SU-DHL-6 (cell line): ENCODE data around the gene PCDHB14.
"Not testable (repeated sequence)": the region's sequence is repeated elsewhere in the genome, so short reads cannot be mapped to it uniquely, and the experiment has no call there.

Source experiments
- H2AFZ ChIP-seq: fragments of 200-600 bp; sonication (generic); 2 replicates; pipeline ENCODE4 v1.6.1; 2014; ENCODE audit warnings: low read depth, mild to moderate bottlenecking, moderate library complexity, mixed read lengths, antibody characterized with exemption, low read length; ENCODE audit not compliant: severe bottlenecking
- H3F3A ChIP-seq: fragments of 200-600 bp; shearing (Covaris generic); 2 replicates; pipeline ENCODE4 v1.6.0; 2016; ENCODE audit warnings: antibody characterized with exemption, mild to moderate bottlenecking; ENCODE audit not compliant: insufficient read depth
- H3K27ac ChIP-seq: fragments of 200-600 bp; sonication (generic); 2 replicates; pipeline ENCODE4 v1.5.1; 2016; ENCODE audit warnings: low read depth, mild to moderate bottlenecking, low read length, moderate library complexity, mixed read lengths
- H3K27me3 ChIP-seq: fragments of 200-600 bp; sonication (generic), shearing (Covaris generic); 2 replicates; pipeline ENCODE4 v1.6.0; 2014; ENCODE audit warnings: mild to moderate bottlenecking, low read length
- H3K36me3 ChIP-seq: fragments of 200-600 bp; sonication (generic); 2 replicates; pipeline ENCODE4 v1.6.1; 2014; ENCODE audit warnings: mild to moderate bottlenecking, low read length, mixed read lengths
- H3K4me2 ChIP-seq: fragments of 300-600, 200-600 bp; shearing (Covaris generic), sonication (generic); 2 replicates; pipeline ENCODE4 v1.6.0; 2014; ENCODE audit warnings: low read length, low read depth, mild to moderate bottlenecking; ENCODE audit not compliant: poor library complexity, severe bottlenecking
- H3K4me3 ChIP-seq: fragments of 200-600 bp; sonication (generic); 2 replicates; pipeline ENCODE4 v1.5.1; 2014; ENCODE audit warnings: antibody characterized with exemption, low read length, mild to moderate bottlenecking, mixed read lengths; ENCODE audit not compliant: insufficient read depth, poor library complexity, severe bottlenecking
- H3K79me2 ChIP-seq: fragments of 200-600 bp; sonication (generic); 2 replicates; pipeline ENCODE4 v1.6.1; 2014; ENCODE audit warnings: mild to moderate bottlenecking, low read length, moderate library complexity; ENCODE audit not compliant: insufficient read depth
- H3K9ac ChIP-seq: fragments of 200-600 bp; sonication (generic); 2 replicates; pipeline ENCODE4 v1.7.0; 2014; ENCODE audit warnings: mild to moderate bottlenecking, low read length
- H3K9me2 ChIP-seq: fragments of 200-600 bp; sonication (generic); replicated peaks from 2 replicates; pipeline ENCODE4 v1.6.1; 2014; ENCODE audit warnings: low read length; ENCODE audit not compliant: insufficient read depth
- H3K9me3 ChIP-seq: fragments of 200-600 bp; sonication (generic); 2 replicates; pipeline ENCODE4 v1.6.1; 2014; ENCODE audit warnings: low read length, mixed read lengths; ENCODE audit not compliant: insufficient read depth
- H4K20me1 ChIP-seq: fragments of 200-600 bp; sonication (generic); 2 replicates; pipeline ENCODE4 v1.6.1; 2014; ENCODE audit warnings: low read depth, mild to moderate bottlenecking, antibody characterized with exemption, low read length, moderate library complexity, mixed read lengths
- CTCF ChIP-seq: fragments of 200-600 bp; sonication (generic); IDR thresholded peaks from one replicate; pipeline ENCODE4 v1.5.1; 2017; ENCODE audit warnings: antibody characterized with exemption, mild to moderate bottlenecking, low read length, moderate library complexity; ENCODE audit not compliant: insufficient read depth, poor library complexity, severe bottlenecking
- EZH2phosphoT487 ChIP-seq: fragments of 200-600 bp; sonication (generic), shearing (Covaris generic); conservative IDR thresholded peaks from 2 replicates; pipeline ENCODE4 v1.6.1; 2018; ENCODE audit warnings: mild to moderate bottlenecking, antibody characterized with exemption, low read length, moderate library complexity, mixed read lengths

Gene PCDHB14

GRCh38 chr5:141223112-141223783, at the start of gene PCDHB14:
Gene PCDHB14 (plus strand): TSS chr5:141223343. CDS start chr5:141223506, 163 bp downstream.
- no peaks in the 10 kb centered on the region for H3K79me2 ChIP-seq
- no peaks in the 10 kb centered on the region for H3K36me3 ChIP-seq
- no peaks in the 10 kb centered on the region for H3K9me3 ChIP-seq
- peak within 1 kb of the TSS; percentile 94 for H2AFZ ChIP-seq
- H3K9me2 ChIP-seq, result no peaks in the 10 kb centered on the region
- no peak within 1 kb of the TSS for H3K27ac ChIP-seq
- H4K20me1 ChIP-seq, result no peaks in the 10 kb centered on the region
- peak within 1 kb of the TSS; percentile 72 for H3K4me2 ChIP-seq
- no peaks in the 10 kb centered on the region for H3K27me3 ChIP-seq
- no peak for TF ChIP-seq EZH2phosphoT487
- peak; percentile 34 for TF ChIP-seq CTCF
- H3F3A ChIP-seq, result no peaks in the 10 kb centered on the region
- H3K4me3 ChIP-seq, result peak within 1 kb of the TSS; percentile 47
- H3K9ac ChIP-seq, result peak within 1 kb of the TSS; percentile 41

- not testable (repeated sequence) for H3K9me2 ChIP-seq, H3K79me2 ChIP-seq, H3K4me2 ChIP-seq, H3K9me3 ChIP-seq, H3K9ac ChIP-seq, H3K27me3 ChIP-seq, H2AFZ ChIP-seq, H3K27ac ChIP-seq, H3K4me3 ChIP-seq, H4K20me1 ChIP-seq, H3F3A ChIP-seq, H3K36me3 ChIP-seq
Measured at GRCh38 chr5:141174291-141175104, 48.6 kb upstream of the PCDHB14 start.

GRCh38 chr5:141175933-141176332, 47.2 kb upstream of the PCDHB14 start:
- H2AFZ ChIP-seq, result no peak overlapping the region
- no peaks in the 10 kb centered on the region for H3K9me2 ChIP-seq
- H4K20me1 ChIP-seq, result no peaks in the 10 kb centered on the region; the same call in 1 of the 2 replicates
- H3K9ac ChIP-seq, result no peak overlapping the region
- H3K4me2 ChIP-seq, result no peak overlapping the region
- TF ChIP-seq EZH2phosphoT487 (no peak), CTCF (no peak)
- H3K27me3 ChIP-seq, result peaks cover 3% of the 10 kb centered on the region; the same call in 1 of the 2 replicates
- H3K27ac ChIP-seq, result no peak overlapping the region
- no peak overlapping the region for H3K4me3 ChIP-seq
- H3K36me3 ChIP-seq, result no peaks in the 10 kb centered on the region
- no peaks in the 10 kb centered on the region for H3F3A ChIP-seq
- no peaks in the 10 kb centered on the region for H3K9me3 ChIP-seq
- H3K79me2 ChIP-seq, result no peaks in the 10 kb centered on the region

- not testable (repeated sequence) for H3K9me3 ChIP-seq, H3K27ac ChIP-seq, H3K9me2 ChIP-seq, H3K36me3 ChIP-seq, H2AFZ ChIP-seq, H3K4me3 ChIP-seq, H4K20me1 ChIP-seq, H3F3A ChIP-seq, H3K79me2 ChIP-seq, H3K27me3 ChIP-seq, H3K9ac ChIP-seq, H3K4me2 ChIP-seq
Measured at GRCh38 chr5:141177577-141178191, 45.5 kb upstream of the PCDHB14 start, which contains the start of gene PCDHB8. Gene PCDHB8 (plus strand): TSS chr5:141177790. CDS start chr5:141178035, 245 bp downstream.

DNA sequence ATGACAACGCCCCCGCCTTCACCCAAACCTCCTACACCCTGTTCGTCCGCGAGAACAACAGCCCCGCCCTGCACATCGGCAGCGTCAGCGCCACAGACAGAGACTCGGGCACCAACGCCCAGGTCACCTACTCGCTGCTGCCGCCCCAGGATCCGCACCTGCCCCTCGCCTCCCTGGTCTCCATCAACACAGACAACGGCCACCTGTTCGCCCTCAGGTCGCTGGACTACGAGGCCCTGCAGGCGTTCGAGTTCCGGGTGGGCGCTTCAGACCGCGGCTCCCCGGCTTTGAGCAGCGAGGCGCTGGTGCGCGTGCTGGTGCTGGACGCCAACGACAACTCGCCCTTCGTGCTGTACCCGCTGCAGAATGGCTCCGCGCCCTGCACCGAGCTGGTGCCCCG, 43.8 kb upstream of the PCDHB14 start:
- H3K4me3 ChIP-seq, H3F3A ChIP-seq, H3K4me2 ChIP-seq, H3K9me2 ChIP-seq, H3K27me3 ChIP-seq, H3K9ac ChIP-seq, H3K27ac ChIP-seq, H3K9me3 ChIP-seq, H3K79me2 ChIP-seq, H2AFZ ChIP-seq, H4K20me1 ChIP-seq, H3K36me3 ChIP-seq: not testable (repeated sequence)

DNA sequence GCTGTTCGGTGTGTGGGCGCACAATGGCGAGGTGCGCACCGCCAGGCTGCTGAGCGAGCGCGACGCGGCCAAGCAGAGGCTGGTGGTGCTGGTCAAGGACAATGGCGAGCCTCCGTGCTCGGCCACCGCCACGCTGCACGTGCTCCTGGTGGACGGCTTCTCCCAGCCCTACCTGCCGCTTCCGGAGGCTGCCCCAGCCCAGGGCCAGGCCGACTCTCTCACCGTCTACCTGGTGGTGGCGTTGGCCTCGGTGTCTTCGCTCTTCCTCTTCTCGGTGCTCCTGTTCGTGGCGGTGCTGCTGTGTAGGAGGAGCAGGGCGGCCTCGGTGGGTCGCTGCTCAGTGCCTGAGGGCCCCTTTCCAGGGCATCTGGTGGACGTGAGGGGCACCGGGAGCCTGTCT, 43.3 kb upstream of the PCDHB14 start:
- H3K27me3 ChIP-seq, H3F3A ChIP-seq, H2AFZ ChIP-seq, H3K9ac ChIP-seq, H4K20me1 ChIP-seq, H3K9me3 ChIP-seq, H3K79me2 ChIP-seq, H3K9me2 ChIP-seq, H3K4me3 ChIP-seq, H3K36me3 ChIP-seq, H3K4me2 ChIP-seq, H3K27ac ChIP-seq: not testable (repeated sequence)
